NCI-H524 (cell line): Measurements from ENCODE around the gene IL12RB1.
"Not testable (repeated sequence)": the region's sequence is repeated elsewhere in the genome, so short reads cannot be mapped to it uniquely, and the experiment has no call there.

ENCODE experiments used
- DNase-seq, 2 experiments: peaks; one replicate each; lab custom pipeline; 2025; lab: John Stamatoyannopoulos, UW

The IL12RB1 gene

GRCh38 chr19:18046059-18046718 is 40.5 kb downstream of the IL12RB1 start:
- DNase-seq: peak; percentile 20 to 31

DNA sequence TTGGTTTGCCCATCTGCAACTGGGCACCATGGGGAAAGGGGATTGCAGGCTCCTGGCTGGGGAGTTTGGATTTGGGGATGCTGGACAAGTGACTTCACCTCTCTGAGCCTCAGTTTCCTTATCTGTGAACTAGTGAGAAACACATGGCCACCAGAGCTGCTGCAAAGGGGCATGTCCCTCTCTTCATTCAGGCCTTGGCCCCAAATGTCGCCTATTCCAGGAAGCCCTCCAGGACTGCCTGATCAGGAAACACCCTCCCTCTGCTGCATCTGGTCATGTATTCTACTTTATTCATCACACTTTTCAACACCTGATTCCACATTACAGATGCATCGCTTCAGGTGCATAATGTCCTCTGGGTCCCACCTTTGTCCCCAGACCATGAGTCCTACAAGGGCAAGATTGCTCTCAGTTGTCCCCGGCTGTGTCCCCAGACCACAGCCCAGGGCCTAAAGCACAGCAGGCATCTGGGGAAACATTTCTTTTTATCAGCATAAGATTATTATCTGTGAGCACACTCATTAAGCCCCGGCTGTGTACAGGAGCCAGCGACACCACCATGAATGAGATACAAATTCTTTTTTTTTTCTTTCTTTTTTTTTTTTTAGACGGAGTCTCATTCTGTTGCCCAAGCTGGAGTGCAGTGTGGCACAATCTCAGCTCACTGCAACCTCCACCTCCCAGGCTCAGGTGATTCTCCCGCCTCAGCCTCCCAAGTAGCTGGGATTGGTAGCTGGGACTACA is 41.3 kb downstream of the IL12RB1 start:
- peak in 1 of 2 experiments; percentile 35 for DNase-seq

GRCh38 chr19:18044825-18045304 is 41.9 kb downstream of the IL12RB1 start:
- DNase-seq: peak; percentile 98 to 100

DNA sequence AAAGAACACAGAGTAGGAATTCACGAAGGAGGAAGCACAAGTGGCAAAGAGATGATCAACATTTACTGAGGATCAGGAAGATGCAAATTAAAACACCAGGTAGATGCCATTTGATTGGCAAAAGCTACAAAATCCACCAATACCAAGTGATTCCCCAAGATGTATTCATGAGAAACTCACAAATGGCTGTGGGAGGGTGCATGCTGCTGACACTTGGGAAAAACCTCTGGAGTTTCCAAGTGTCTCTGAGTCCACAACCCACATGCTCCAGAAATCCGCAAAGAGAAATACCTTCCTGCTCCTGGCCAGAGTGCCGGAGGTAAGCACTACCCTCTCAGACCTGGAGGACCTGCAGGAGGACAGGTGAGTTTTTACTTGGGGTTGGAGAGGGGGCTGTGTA is 43.1 kb downstream of the IL12RB1 start:
- DNase-seq: no peak

GRCh38 chr19:18041054-18041453 is 45.7 kb downstream of the IL12RB1 start:
- no peak for DNase-seq

- not testable (repeated sequence) for DNase-seq
Measured at GRCh38 chr19:18032102-18032501, 54.6 kb downstream of the IL12RB1 start.

DNA sequence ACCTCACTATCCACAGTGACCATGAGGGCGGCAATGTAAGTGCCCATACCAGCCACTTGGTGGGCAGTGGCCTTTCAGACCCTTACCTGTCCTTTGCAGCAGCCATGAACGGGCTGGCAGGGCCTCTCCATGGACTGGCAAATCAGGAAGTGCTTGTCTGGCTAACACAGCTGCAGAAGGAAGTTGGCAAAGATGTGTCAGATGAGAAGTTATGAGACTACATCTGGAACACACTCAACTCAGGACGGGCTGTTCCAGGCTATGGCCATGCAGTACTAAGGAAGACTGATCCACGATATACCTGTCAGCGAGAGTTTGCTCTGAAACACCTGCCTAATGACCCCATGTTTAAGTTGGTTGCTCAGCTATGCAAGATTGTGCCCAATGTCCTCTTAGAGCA is 55.3 kb downstream of the IL12RB1 start:
- DNase-seq: not testable (repeated sequence)

- peak; percentile 94 to 95 for DNase-seq
Measured at GRCh38 chr19:18029617-18030338, 57.0 kb downstream of the IL12RB1 start.

DNA sequence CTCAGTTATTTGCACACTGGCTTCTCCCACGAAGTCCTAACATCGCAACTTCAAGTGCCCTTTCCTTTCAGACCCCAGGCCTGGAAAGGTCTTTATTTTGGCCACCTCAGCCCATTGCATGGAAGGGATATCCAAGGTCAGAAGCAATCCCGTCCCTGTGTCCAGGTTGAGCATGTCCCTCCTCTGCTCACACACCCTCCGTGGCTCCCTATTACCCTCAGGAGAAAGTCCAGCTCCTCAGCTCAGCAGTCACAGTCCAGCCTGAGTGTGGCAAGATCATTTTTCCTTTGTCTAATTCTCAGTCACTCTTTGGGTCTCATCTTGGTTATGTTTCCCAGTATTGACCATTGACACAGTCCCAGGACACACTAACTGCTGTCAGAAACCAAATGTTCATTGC is 59.6 kb downstream of the IL12RB1 start:
- DNase-seq: no peak

DNA sequence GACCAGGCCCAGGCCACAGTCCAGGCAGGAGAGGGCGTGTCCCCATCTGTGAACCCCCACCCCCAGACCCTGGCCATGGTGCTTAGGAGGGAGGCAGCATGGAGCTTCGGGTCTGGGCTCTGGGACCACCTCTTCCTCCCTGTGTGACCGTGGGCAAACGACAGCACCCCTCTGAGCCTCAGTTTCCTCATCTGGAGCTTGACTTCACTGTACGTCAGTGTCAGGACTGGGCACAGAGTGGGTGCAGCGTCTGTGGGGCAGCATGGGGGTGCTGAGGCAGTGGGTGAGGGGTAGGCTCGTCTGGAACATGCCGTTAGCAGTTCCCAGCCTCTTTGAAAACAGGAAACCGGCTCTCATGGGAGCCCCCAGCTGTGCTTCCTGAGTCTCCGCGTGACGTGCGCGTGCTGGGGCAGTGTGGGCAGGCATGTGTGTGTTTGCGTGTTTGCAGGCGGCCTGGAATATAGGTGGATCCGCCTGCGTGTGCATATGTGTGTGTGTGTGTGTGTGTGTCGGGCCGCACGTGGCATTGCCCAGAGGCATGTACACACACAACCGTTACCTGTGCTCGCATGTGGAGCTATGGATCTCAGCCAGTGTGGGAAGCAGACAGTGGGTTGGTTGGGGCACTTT is 63.0 kb downstream of the IL12RB1 start:
- no peak for DNase-seq

DNA sequence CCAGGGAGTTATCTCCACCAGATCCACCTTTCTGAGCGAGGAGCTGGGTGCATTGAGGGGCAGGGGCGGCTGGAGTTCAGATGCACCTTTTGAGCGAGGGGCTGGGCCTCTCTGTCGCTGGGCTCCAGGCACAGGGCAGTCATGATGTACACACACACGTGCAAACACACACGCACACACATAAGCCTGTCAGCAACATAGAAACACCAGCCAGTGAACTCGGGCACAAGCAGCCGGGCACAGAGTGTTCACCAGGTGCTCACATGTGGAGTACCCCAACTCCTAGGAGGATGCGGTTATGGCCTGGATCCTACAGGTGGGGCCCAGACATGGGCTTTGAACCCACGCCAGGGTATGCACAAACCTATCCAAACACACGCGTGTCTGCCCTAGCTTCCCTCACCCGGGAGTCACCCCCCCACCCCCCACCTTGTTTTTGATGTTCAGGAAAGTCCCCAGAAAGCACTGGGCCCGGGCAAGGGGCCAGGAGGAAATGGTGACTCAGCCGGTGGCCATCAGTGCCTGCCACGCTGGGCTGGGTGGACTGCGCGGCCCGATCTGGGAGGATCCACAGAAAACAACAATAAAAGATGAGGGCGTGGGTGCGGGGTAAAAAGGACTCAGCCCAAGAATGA is 65.5 kb downstream of the IL12RB1 start:
- no peak for DNase-seq

- DNase-seq: no peak
Measured at GRCh38 chr19:18020212-18021085, 66.3 kb downstream of the IL12RB1 start.

DNA sequence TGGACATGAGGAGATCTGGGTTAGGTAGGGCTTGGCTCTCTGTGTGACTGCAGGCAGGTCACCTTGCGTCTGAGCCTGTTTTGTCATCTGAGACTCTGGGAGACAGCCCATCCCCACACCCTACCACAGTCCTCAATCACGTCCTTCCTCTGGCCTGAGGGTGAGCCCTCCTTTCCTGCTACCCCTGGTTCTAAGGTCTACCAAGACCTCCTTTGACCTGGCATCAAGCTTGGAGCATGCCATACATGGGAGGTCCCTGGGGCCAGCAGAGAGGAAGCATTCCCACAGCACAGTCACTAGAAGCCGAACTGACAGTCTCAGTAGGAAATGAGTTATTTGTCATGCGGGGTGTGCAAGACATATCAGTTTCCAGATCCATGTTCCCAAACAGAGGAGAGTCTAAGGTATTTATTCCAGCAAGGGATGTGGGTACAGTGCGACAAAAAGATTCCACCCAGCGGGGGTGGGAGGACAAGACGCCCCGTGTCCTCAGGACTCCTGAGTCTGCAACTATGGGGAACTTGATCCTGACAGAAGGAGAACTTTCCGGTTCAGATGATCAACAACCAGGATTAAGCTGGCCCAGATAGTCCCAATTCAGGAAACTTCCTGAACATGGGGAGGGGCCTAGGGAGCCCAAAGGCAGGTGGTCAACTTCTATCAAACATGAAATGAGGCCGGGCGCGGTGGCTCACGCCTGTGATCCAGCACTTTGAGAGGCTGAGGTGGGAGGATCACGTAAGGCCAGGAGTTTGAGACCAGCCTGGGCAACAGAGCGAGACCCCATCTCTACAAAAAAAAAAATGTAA is 69.3 kb downstream of the IL12RB1 start:
- DNase-seq: no peak

GRCh38 chr19:18016209-18016910 is 70.4 kb downstream of the IL12RB1 start:
- no peak for DNase-seq

DNA sequence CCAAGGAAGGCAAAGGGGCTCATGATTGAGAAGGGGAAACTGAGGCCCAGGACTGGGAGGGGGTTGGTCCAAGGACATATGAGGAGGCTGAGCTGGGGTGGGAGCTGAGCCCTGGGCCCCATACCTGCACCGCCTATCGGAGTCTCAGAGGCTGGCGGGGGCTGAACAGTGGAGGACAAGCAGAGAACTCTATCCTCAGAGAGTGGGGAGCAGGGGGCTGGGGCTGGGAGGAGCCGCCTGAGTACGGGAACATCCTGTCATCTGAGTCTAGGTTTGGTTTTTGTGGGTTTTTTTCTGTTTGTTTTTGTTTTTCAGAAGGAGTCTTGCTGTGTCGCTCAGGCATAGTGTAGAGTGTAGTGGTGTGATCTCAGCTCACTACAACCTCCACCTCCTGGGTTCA is 72.5 kb downstream of the IL12RB1 start:
- DNase-seq: no peak

- DNase-seq: no peak
Measured at GRCh38 chr19:18013210-18014111, 73.3 kb downstream of the IL12RB1 start.

DNA sequence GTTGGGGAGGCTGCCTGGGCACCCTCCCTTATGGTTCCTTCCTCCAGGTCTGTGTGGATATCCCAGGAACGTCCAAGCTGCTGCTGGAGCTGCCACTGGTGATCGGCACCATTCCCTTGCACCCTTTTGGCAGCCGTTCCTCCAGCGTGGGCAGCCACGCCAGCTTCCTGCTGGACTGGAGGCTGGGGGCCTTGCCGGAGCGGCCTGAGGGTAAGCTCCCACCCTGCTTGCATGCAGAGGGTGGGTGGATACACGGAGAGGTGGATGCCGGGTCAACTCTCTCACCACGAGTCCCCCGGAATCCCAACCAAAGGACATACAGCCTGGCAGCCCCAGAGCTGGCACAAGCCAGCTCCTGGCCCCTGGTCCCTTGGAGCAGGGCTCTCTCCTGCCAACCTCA is 76.6 kb downstream of the IL12RB1 start:
- no peak for DNase-seq

DNA sequence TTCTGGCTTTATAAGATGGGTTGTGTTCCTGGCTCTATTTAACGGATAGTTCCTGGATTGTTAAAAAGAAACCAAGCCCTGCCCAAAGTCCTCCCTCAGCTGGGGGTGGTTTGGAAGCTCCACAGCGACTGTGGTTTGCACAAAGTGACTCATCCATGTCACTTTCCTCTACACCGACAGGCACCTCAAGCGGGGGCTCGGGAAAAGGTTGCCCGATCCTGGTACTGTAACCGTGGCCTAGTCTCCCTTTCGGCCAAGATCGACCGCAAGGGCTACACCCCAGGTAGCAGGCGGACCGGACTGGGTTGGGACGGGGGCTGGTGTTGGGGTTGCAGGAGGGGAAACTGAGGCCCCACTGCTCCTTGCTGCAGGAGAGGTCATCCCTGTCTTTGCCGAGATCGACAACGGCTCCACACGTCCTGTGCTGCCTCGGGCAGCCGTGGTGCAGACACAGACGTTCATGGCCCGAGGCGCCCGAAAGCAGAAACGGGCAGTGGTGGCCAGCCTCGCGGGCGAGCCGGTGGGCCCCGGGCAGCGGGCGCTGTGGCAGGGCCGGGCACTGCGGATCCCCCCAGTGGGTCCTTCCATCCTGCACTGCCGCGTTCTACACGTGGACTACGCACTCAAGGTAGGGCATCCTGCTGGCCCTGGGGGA is 77.2 kb downstream of the IL12RB1 start:
- DNase-seq: no peak
